ENCODE measurements around the gene NR2E3.
A peak's percentile ranks its signal among the peaks of the same experiment; 100 is the strongest.
"Not testable (repeated sequence)": the region's sequence is repeated elsewhere in the genome, so short reads cannot be mapped to it uniquely, and the experiment has no call there.

NR2E3 gene

DNA sequence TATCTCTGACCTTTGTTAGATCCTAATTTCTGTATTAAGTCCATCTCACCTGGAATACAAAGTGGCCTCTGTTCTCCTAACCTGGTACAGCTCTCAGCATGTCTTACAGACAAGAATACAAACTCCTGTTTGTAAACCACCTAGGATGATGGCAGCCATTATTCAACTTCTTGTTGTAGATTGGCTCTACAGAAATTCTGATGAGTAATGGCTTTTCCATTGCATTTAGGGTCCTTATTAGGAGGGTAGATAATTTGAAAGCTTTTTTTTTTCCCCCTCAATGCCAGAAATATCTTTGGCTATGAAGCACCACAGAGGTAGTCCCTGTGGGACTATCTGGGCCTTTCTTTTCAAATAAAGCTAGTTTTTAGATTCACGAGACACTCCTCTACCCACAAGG lies 9.8 kb downstream of the NR2E3 start:
- no peak for DNase-seq

DNA sequence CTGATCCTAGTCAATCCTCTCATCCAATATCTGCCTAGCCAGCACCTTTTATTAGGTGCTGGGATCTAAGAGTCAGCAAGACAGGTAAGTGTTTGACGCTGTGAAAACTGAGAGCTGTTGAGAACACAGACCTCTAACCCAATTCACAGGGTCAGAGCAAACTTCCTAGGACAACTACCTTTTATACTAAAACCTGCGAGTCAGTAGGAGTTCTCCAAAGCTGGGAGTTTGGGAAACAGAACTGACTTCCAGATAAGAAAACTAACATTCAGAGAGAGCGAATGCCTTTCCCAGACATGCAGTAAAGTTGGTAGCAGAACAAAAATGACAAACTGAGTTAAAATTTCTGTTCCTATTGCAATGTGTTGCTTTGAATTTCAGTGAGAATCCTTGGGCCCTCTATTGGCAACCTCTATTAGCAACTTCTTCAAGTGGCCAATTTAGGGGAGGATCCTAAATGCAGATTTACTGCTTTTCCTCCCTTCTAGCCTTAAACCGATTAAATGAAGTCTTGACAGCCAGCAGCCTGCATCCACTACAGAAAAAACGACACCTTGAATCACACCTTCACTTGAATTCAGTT lies 11.3 kb downstream of the NR2E3 start:
- DNase-seq: no peak

DNA sequence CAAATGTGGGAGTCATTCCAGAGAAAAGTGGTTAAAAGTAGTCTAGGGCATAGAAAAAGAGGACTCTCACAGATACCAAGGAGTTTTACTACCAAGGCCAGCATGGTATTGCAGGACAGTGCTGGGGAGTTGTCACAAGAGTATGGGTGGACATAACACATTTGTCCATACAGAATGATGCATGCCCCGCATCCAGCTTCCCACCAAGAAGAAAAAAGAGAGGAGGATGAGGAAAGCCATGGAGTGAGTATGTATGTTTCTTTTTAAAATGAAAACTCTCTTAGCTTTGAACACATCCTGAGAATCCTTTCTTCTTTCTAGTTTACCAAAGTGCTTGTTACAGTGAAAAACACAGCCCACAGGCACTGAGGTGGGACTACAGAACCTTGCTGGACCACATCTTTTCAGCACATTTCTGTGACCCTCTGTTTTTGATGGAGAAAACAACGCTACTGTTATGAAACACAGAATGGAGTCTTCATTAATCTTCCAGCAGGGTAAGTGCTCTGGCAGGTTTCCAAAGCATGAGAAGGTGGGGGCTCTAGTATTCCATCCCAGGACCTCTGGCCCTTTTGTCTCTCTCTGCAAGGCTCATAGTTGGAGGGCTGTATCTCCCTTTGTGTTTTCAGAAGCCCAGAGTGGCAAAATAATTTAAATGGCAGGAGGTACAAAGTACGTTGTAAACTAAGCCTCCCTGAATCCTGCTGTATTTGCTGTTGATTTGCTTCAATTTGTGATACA lies 12.7 kb downstream of the NR2E3 start:
- DNase-seq: no peak

DNA sequence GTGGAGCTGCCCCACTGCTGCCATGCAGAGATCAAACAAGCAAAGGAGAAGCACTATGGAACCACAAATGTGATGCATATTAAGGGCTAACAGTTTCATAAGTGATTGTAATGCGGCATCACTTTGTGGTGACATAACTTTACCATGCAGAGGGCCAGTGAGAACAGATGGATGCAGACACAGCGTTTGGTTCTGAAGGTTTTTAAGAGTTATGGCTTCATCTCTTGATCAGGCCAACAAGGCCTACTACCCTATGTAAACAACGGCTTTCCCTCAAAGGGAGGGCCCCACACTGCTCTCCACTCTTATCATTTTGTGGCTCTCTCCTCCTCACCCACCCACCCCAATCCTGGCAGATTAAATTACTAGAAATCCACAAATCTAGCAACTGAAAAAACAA lies 13.4 kb downstream of the NR2E3 start:
- no peak for DNase-seq

DNA sequence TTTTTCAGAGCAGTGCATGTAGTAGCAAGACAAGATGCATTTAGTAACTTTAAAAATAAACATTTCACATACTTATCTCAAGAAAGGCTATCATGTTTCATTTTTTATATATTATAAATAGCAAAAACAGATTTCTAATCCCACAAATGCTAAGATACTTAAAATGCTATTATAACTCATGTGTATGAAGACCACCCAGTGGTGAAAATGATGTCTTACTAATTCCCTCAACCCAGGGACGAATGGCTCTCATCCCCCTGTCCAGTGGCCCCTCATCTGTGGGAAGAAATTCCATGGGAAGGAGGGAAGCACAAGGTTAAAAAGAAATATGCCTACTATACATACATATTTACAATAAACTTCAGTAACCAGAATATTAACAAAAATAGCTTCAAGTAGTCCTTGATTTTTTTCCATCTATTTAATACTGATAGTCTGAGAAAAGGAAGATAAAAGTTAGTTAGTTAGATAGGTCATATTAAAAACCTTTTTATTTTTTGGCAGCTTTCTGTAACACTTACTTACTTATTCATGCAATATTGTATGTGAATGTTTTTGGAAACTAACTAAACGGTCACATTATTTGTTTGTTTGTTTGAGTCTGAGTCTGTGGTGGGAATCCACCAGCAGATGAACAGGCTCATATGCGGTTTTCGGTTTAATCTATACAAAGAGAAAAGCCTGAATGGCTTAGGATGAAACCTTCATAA lies 14.8 kb downstream of the NR2E3 start:
- DNase-seq: no peak

DNA sequence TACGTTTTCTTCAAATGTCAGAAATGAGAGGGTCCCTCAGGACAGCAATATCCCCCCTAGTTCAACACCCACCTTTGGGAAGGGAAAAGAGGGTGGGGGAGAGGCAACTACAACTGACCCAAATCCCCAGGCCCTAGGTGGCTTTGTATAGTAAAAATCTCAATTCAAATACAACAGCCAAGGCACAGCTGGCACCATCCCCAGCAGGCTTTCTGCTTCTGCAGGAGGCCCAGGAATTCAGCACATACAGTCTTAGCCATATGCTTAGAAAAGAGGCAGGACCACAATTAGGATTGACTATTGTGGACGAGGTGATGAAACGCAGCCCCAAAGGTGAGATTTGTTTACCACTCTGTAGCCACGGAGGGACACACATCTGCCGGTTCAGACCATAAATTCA lies 15.8 kb downstream of the NR2E3 start:
- no peak for DNase-seq

DNA sequence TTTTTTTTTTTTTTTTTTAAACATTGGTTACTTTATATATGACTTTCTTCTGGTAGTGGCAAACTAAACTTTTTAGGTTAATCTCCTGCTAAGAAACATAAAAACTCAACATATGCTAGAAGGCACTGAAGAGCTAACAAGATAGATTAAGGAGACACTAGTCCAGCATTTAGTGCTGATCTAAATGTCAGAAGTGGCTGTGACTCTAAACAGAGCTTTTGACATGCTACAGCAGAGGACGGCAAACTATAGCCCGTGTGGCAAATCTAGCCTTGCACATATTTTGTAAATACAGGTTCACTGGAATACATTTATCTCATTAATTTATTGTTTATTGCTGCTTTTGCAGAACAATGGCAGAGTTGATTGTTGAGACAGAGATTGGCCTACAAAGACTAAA lies 20.6 kb downstream of the NR2E3 start:
- no peak for DNase-seq

DNA sequence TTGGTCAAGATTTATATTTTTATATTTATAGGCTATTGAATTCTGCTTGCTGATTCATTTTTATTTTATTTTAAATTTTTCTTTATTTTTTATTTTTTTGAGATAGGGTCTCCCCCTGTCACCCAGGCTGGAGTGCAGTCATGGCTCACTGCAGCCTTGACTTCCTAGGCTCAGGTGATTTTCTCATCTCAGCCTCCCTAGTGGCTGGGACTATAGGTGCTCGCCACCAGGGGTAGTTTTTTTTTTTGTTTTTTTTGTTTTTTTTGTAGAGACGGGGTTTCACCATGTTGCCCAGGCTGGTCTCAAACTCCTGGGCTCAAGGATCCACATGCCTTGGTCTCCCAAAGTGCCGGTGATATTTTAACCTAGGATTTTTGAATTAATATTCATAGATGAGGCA lies 31.2 kb downstream of the NR2E3 start:
- DNase-seq: no peak

DNA sequence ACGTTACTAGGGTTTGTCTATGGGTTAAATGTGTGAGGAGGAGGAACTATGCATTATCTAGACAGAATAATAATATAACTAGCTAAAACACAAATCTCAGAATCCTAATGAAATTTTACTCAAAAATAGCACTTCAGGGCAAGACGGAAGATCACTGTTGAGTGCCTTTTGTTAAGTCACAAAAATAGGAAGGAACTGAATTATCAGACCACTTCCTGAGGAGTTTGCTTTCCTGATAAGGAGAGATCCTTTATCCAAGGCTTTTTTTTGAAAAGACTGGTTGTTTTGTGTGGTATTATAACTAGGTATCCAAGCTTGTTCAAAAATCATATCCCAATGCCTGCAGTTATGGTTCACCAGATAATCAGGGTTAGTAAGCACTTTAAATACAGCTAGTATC lies 34.6 kb downstream of the NR2E3 start:
- DNase-seq: peak; percentile 1

DNA sequence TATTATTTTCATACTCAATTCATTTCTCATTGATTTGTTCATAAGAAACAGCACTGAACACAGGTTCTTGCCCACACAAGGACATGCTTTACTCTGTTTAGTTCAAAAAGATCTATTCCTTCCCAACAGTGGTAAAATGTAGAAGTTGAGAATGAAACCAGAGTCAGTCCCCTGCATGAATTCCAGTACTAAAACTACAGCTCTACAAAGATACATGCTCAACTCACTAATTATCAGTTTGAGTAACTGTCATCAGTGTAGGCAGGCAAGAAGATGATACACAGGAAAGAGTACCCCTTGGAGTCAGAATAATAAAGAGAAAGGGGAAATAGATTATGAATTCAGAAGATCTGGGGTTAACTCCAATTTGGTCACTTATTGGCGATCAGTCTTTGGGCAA lies 43.2 kb downstream of the NR2E3 start:
- no peak for DNase-seq

DNA sequence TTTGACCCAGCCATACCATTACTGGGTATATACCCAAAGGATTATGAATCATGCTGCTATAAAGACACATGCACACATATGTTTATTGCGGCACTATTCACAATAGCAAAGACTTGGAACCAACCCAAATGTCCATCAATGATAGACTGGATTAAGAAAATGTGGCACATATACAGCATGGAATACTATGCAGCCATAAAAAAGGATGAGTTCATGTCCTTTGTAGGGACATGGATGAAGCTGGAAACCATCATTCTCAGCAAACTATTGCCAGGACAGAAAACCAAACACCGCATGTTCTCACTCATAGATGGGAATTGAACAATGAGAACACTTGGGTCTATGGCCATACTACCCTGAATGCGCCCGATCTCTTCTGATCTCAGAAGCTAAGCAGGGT lies 47.9 kb downstream of the NR2E3 start:
- not testable (repeated sequence) for DNase-seq
